Left lobe of liver (tissue), 2 donors: ENCODE data around the gene SMARCA4. TPM values are rescaled to one million over a fixed set of nuclear protein-coding genes. Genes with fewer than 3 reads are reported as not detected.

Experiments used
- ATAC-seq: fragments of 200-7000 bp; cut with Tn5 transposase; one replicate; pipeline ENCODE4 v1.9.1; 2020; ENCODE audit warnings: mild to moderate bottlenecking, moderate library complexity
- DNase-seq: peaks from one replicate; pipeline ENCODE4 v3.0.0-alpha.2; 2020; ENCODE audit warnings: low spot score
- total RNA-seq: library from RNA; stranded (reverse); gene quantifications from one replicate; pipeline ENCODE4 v1.2.1, GENCODE V29; 2021
- donor health status: DM: no; HTN: no; CAD: no; lungs with moderate emphysema.
- donor health status: DM: no; HTN: yes; CAD: no.

SMARCA4 gene
- total RNA-seq, 1 donor from 2014 or later, result 29.6 TPM

GRCh38 chr19:11028146-11028545 is 67.3 kb downstream of the SMARCA4 start:
- DNase-seq, result no peak
- ATAC-seq, result no peak

GRCh38 chr19:11031421-11032070 is 70.7 kb downstream of the SMARCA4 start:
- ATAC-seq (no peak), DNase-seq (no peak)

GRCh38 chr19:11033251-11033650 is 72.4 kb downstream of the SMARCA4 start:
- ATAC-seq, result no peak
- DNase-seq, result no peak

GRCh38 chr19:11033763-11034162 is 72.9 kb downstream of the SMARCA4 start:
- no peak for ATAC-seq
- DNase-seq, result no peak

GRCh38 chr19:11034449-11035213 is 73.8 kb downstream of the SMARCA4 start:
- DNase-seq (no peak), ATAC-seq (no peak)

- DNase-seq, result peak; percentile 90
- ATAC-seq, result peak; percentile 98
Measured at GRCh38 chr19:11035441-11036377, 74.9 kb downstream of the SMARCA4 start.

GRCh38 chr19:11038511-11038910 is 77.7 kb downstream of the SMARCA4 start:
- DNase-seq, result no peak
- ATAC-seq, result no peak

- ATAC-seq (no peak), DNase-seq (no peak)
Measured at GRCh38 chr19:11041194-11041593, 80.4 kb downstream of the SMARCA4 start.

GRCh38 chr19:11041966-11042627 is 81.3 kb downstream of the SMARCA4 start:
- ATAC-seq, result peak; percentile 62
- DNase-seq, result no peak

GRCh38 chr19:11044431-11044830 is 83.6 kb downstream of the SMARCA4 start:
- DNase-seq (no peak), ATAC-seq (peak; percentile 41)

- ATAC-seq (no peak), DNase-seq (no peak)
Measured at GRCh38 chr19:11045536-11045935, 84.7 kb downstream of the SMARCA4 start.

GRCh38 chr19:11046605-11047354 is 86.0 kb downstream of the SMARCA4 start:
- ATAC-seq, result no peak
- no peak for DNase-seq

- DNase-seq (no peak), ATAC-seq (no peak)
Measured at GRCh38 chr19:11047866-11048265, 87.0 kb downstream of the SMARCA4 start.

GRCh38 chr19:11050323-11051114 is 89.7 kb downstream of the SMARCA4 start:
- ATAC-seq (no peak), DNase-seq (no peak)

GRCh38 chr19:11053817-11054195 is 93.0 kb downstream of the SMARCA4 start:
- no peak for DNase-seq
- no peak for ATAC-seq

GRCh38 chr19:11054200-11054599 is 93.4 kb downstream of the SMARCA4 start:
- ATAC-seq (no peak), DNase-seq (no peak)

- DNase-seq (no peak), ATAC-seq (peak; percentile 22)
Measured at GRCh38 chr19:11054628-11055027, 93.8 kb downstream of the SMARCA4 start.

GRCh38 chr19:11058246-11059030 is 97.6 kb downstream of the SMARCA4 start:
- ATAC-seq (no peak), DNase-seq (no peak)
